ENCODE data around the gene WDR90.

GRCh38 chr16:708959-709358 is 59.8 kb downstream of the WDR90 start:
- no peak for TF ChIP-seq CTCF (IDR thresholded peaks at IDR 0.05)
- no peak for TF ChIP-seq POLR2A (IDR thresholded peaks at IDR 0.05)
